Sigmoid colon (tissue), 7 donors: ENCODE data around the gene C2orf80. TPM values are rescaled to one million over a fixed set of nuclear protein-coding genes. Genes with fewer than 3 reads are reported as not detected.
"Not testable (repeated sequence)": the region's sequence is repeated elsewhere in the genome, so short reads cannot be mapped to it uniquely, and the experiment has no call there.

Source experiments
- DNase-seq: peaks from one replicate; pipeline ENCODE4 v3.0.0-alpha.2; 2019
- H3K27ac ChIP-seq, 4 donors: fragments of 200-600 bp; sonication (generic); one replicate each; pipeline ENCODE4 v1.5.1; 2016 to 2019; ENCODE audit warnings: mild to moderate bottlenecking in 1 of 4
- H3K27me3 ChIP-seq, 3 donors: fragments of 200-600 bp; sonication (generic); one replicate each; pipeline ENCODE4 v1.5.1; 2019; ENCODE audit warnings: mild to moderate bottlenecking in 1 of 3
- H3K36me3 ChIP-seq, 4 donors: fragments of 200-600 bp; sonication (generic); one replicate each; pipeline ENCODE4 v1.5.1; 2016 to 2019
- H3K4me1 ChIP-seq, 4 donors: fragments of 200-600 bp; sonication (generic); one replicate each; pipeline ENCODE4 v1.5.1; 2017 to 2019
- H3K4me3 ChIP-seq, 4 donors: fragments of 200-600 bp; sonication (generic); one replicate each; pipeline ENCODE4 v1.5.1; 2017 to 2019; ENCODE audit warnings: mild to moderate bottlenecking in 2 of 4, moderate library complexity in 1 of 4
- H3K9me3 ChIP-seq, 4 donors: fragments of 200-600 bp in 3 of 4; sonication (generic) in 3 of 4; one replicate each; pipeline versions ENCODE4 v1.5.1 to v1.6.1; 2013 to 2019
- EP300 ChIP-seq, 4 donors: sonication (generic); formaldehyde crosslinking; IDR thresholded peaks; one replicate each; pipeline ENCODE4 v1.6.1; 2017; ENCODE audit warnings: antibody characterized with exemption in 4 of 4
- POLR2A ChIP-seq, 2 donors: fragments of 450-650 bp; IDR thresholded peaks; one replicate each; pipeline ENCODE4 v1.6.1; 2016; ENCODE audit warnings: antibody characterized with exemption in 2 of 2, mild to moderate bottlenecking in 2 of 2, moderate library complexity in 2 of 2
- POLR2AphosphoS5 ChIP-seq, 4 donors: sonication (generic); formaldehyde crosslinking; IDR thresholded peaks; one replicate each; pipeline ENCODE4 v1.6.1; 2017; ENCODE audit warnings: antibody characterized with exemption in 4 of 4
- WGBS, 2 donors: extraction: QIAGEN DNeasy Blood & Tissue Kit; methylation state at CpG; one replicate each; pipeline ENCODE4 v1.1.7; 2013; 5-methylcytosine and 5-hydroxymethylcytosine counted together
- intact Hi-C: fragments of 100-400 bp; cut with DNase I; formaldehyde crosslinking; loops from one replicate; pipeline ENCODE4 v1.15.1; 2023
- polyA plus RNA-seq, 3 donors: library from polyadenylated mRNA; stranded (reverse); fragments of 200-250 nt; gene quantifications; one replicate each; pipeline ENCODE4 v1.2.3, GENCODE V29; 2013
- total RNA-seq, 4 donors: library from RNA; depleted of rRNA; stranded (reverse); fragments of >200 nt; gene quantifications; one replicate each; pipeline ENCODE4 v1.1.0, GENCODE V29; 2016
- TF ChIP-seq, protein P1 (sequence below), 4 experiments: fragments of 450-650 bp in 3 of 4; fragments of 200-600 bp in 1 of 4; IDR thresholded peaks; one replicate each; pipeline ENCODE4 v1.5.1; 2016 to 2019; ENCODE audit warnings: antibody characterized with exemption in 4 of 4, mild to moderate bottlenecking in 3 of 4, moderate library complexity in 2 of 4
- donor health status: healthy with polysubstance abuse.
- donor health status: Bipolar disorder and iron deficiency.
- donor health status: healthy.

Gene C2orf80
- total and polyA plus RNA-seq, 7 donors = not detected

- TF ChIP-seq POLR2AphosphoS5 (IDR thresholded peaks at IDR 0.05) = no peak
- TF ChIP-seq EP300 (IDR thresholded peaks at IDR 0.05) = no peak
- no peak for TF ChIP-seq POLR2A (IDR thresholded peaks at IDR 0.05)
- TF ChIP-seq, protein P1, sequence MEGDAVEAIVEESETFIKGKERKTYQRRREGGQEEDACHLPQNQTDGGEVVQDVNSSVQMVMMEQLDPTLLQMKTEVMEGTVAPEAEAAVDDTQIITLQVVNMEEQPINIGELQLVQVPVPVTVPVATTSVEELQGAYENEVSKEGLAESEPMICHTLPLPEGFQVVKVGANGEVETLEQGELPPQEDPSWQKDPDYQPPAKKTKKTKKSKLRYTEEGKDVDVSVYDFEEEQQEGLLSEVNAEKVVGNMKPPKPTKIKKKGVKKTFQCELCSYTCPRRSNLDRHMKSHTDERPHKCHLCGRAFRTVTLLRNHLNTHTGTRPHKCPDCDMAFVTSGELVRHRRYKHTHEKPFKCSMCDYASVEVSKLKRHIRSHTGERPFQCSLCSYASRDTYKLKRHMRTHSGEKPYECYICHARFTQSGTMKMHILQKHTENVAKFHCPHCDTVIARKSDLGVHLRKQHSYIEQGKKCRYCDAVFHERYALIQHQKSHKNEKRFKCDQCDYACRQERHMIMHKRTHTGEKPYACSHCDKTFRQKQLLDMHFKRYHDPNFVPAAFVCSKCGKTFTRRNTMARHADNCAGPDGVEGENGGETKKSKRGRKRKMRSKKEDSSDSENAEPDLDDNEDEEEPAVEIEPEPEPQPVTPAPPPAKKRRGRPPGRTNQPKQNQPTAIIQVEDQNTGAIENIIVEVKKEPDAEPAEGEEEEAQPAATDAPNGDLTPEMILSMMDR (IDR thresholded peaks at IDR 0.05) = no peak
- 91 to 97% methylated on average over 4 of the region's 4 CpGs for WGBS, 2 donors
- DNase-seq = no peak
These were observed 62.7 kb downstream of the C2orf80 start for GRCh38 chr2:208127090-208127489.

DNA sequence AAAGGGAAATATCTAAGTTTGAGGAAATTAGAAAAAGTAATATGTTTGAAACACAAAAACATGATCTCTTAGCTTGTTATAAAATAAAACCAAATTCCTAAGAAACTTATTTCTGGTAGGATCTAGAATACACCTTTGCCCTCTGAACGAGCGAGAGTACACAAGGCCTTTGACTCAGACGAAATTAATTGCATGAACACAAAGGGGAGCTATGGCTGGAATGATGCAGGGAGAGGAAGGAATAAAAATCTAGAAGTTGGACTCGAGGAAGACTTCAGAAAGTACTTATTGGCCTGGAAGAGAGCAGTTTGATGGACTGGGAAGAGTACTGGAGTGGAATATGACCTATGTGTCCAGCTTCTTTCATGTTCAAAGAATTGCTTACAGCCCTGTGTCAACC lies 64.6 kb downstream of the C2orf80 start:
- Histone ChIP-seq H3K4me1 (peaks cover 0 to 6% (median 3%) of the 10 kb centered on the region in 4 donors), H3K27me3 (peaks cover 0 to 26% (median 11%) of the 10 kb centered on the region in 3 donors), H3K27ac (no peak overlapping the region), H3K9me3 (no peaks in the 10 kb centered on the region), H3K36me3 (no peaks in the 10 kb centered on the region), H3K4me3 (no peak overlapping the region)
- no peak for DNase-seq
- TF ChIP-seq, protein P1 (IDR thresholded peaks at IDR 0.05) = no peak
- no peak for TF ChIP-seq EP300 (IDR thresholded peaks at IDR 0.05)
- no peak for TF ChIP-seq POLR2A (IDR thresholded peaks at IDR 0.05)
- TF ChIP-seq POLR2AphosphoS5 (IDR thresholded peaks at IDR 0.05) = no peak
- intact Hi-C loops = no loop called here
- 28 to 74% methylated on average over 4 of the region's 4 CpGs for WGBS, 2 donors

More at GRCh38 chr2:208127090-208127489, 62.7 kb downstream of the C2orf80 start:
- Histone ChIP-seq H3K4me3 (no peak overlapping the region), H3K27ac (no peak overlapping the region), H3K27me3 (peaks cover 0 to 22% (median 11%) of the 10 kb centered on the region in 3 donors), H3K4me1 (peaks cover 0 to 6% (median 3%) of the 10 kb centered on the region in 4 donors), H3K9me3 (no peaks in the 10 kb centered on the region), H3K36me3 (no peaks in the 10 kb centered on the region)
- intact Hi-C loops = no loop called here

DNA sequence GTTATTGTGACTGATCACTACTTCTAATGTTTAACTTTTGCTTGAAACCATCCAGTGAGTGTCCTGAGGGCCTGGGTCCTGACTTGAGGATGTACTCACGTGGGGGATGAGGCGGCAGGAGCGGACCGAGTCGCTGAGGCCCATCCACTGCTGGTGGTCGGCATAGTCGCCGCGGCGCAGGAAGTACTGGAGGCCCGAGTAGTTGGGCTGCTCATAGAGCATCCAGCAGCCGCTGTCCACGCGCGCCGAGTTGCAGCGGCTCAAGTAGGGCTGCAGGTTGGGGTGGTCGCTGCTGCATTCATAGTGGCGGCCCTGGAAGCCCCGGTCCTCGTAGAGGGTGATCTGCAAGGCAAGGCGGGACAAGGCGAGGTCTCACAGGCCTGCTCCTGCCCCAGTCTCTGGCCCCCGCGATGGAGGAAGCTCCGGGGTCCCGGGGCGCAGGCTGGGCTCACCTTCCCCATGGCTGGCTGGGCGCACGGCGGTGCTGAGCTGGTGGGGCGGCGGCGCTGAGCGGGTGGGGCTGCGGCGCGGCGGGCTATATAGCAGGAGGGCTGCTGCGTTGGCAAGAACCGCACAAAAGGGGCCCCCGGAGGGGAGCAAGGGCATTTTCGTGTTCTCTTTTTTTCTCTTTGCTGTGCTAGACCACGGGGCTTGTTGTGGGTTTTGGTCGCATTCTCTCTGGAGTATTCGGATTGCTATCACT lies 65.7 kb downstream of the C2orf80 start, which contains the start of gene CRYGD:
Gene CRYGD, minus strand, starts transcription at position 512 of the 703 bp plus-strand sequence. Its CDS starts 51 bp downstream, at position 461.
- intact Hi-C loops, H3K9me3 ChIP-seq, H3K36me3 ChIP-seq, H3K27ac ChIP-seq, H3K4me1 ChIP-seq, DNase-seq: not testable (repeated sequence)
- H3K4me3 ChIP-seq = peak within 1 kb of the TSS in 2 of 4 donors; percentile 13 to 23
- WGBS, 2 donors = 15 to 47% methylated on average over 46 of the region's 46 CpGs
- peaks cover 0 to 26% (median 11%) of the 10 kb centered on the region in 3 donors for H3K27me3 ChIP-seq

DNA sequence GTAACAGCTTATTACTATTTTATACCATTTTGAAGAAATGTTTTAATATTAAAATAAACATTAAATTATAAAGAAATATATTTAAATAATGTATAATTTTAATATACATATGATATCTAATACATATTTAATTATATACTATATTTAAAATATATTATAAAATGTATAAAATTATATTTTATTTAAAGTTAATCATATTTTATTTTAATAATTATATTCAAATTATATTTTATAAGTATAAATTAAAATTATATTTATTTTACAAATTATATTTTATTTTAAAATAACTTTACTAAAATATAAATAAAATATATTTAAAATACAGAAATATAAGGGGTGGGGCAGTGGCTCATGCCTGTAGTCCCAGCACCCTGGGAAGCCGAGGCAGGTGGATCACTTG lies 67.6 kb downstream of the C2orf80 start:
- WGBS, 2 donors = 91 to 98% methylated on average over 1 of the region's 1 CpG
- DNase-seq = no peak
- TF ChIP-seq, protein P1 (IDR thresholded peaks at IDR 0.05) = no peak
- no peak for TF ChIP-seq POLR2AphosphoS5 (IDR thresholded peaks at IDR 0.05)
- no peak for TF ChIP-seq POLR2A (IDR thresholded peaks at IDR 0.05)
- TF ChIP-seq EP300 (IDR thresholded peaks at IDR 0.05) = no peak
- Histone ChIP-seq H3K36me3 (no peaks in the 10 kb centered on the region), H3K27me3 (peaks cover 0 to 26% (median 11%) of the 10 kb centered on the region in 3 donors), H3K4me3 (no peak overlapping the region), H3K4me1 (peaks cover 0 to 6% (median 3%) of the 10 kb centered on the region in 4 donors), H3K9me3 (no peaks in the 10 kb centered on the region), H3K27ac (no peak overlapping the region)
- intact Hi-C loops = no loop called here

- no peaks in the 10 kb centered on the region for H3K36me3 ChIP-seq
- intact Hi-C loops = no loop called here
- no peak for DNase-seq
- no peak overlapping the region for H3K4me3 ChIP-seq
- 97% methylated on average over 3 of the region's 3 CpGs for WGBS, 2 donors
- no peak overlapping the region for H3K27ac ChIP-seq
- TF ChIP-seq POLR2A (IDR thresholded peaks at IDR 0.05) (no peak), EP300 (IDR thresholded peaks at IDR 0.05) (no peak), POLR2AphosphoS5 (IDR thresholded peaks at IDR 0.05) (no peak)
- TF ChIP-seq, protein P1 (IDR thresholded peaks at IDR 0.05) = no peak
- peaks cover 0 to under 1% (median under 1%) of the 10 kb centered on the region in 4 donors for H3K4me1 ChIP-seq
- no peaks in the 10 kb centered on the region for H3K9me3 ChIP-seq
- H3K27me3 ChIP-seq = peaks cover 0 to 11% (median 5%) of the 10 kb centered on the region in 3 donors
These were observed 70.9 kb downstream of the C2orf80 start for GRCh38 chr2:208118918-208119317.

GRCh38 chr2:208117390-208117789 lies 72.4 kb downstream of the C2orf80 start:
- WGBS, 2 donors = 67 to 80% methylated on average over 11 of the region's 11 CpGs
- H3K9me3 ChIP-seq, DNase-seq, intact Hi-C loops, H3K4me3 ChIP-seq, H3K4me1 ChIP-seq, H3K27ac ChIP-seq, H3K36me3 ChIP-seq: not testable (repeated sequence)
- peaks cover 0 to 15% (median 2%) of the 10 kb centered on the region in 3 donors for H3K27me3 ChIP-seq
